K562 (cell line): ENCODE results near the gene PDIA4. TPM values are rescaled to one million over a fixed set of nuclear protein-coding genes. Genes with fewer than 3 reads are reported as not detected.

Experiments
- CEBPB ChIP-seq: fragments of 450-650 bp; IDR thresholded peaks from 2 replicates; pipeline ENCODE4 v1.6.1; 2016; ENCODE audit warnings: missing genetic modification characterization, missing compliant biosample characterization
- CHD2 ChIP-seq: IDR thresholded peaks from 2 replicates; pipeline ENCODE4 v1.6.1; 2011; ENCODE audit warnings: low read depth, low read length
- CUX1 ChIP-seq: fragments of 200-800 bp; sonication (Bioruptor generic); IDR thresholded peaks from 2 replicates; pipeline ENCODE4 v1.6.1; 2016; ENCODE audit warnings: missing genetic modification characterization, missing compliant biosample characterization
- ELF1 ChIP-seq: fragments of 200-800 bp; sonication (Bioruptor generic); IDR thresholded peaks from 2 replicates; pipeline ENCODE4 v1.6.1; 2016; ENCODE audit warnings: missing genetic modification characterization, missing compliant biosample characterization
- FOXJ2 ChIP-seq: fragments of 200-800 bp; sonication (Bioruptor generic); IDR thresholded peaks from 2 replicates; pipeline ENCODE4 v1.6.1; 2016; ENCODE audit warnings: missing genetic modification characterization, missing compliant biosample characterization
- HEY1 ChIP-seq: fragments of 250-450 bp; sonication (Bioruptor Pico); IDR thresholded peaks from 2 replicates; pipeline ENCODE4 v1.5.0; 2020; ENCODE audit warnings: mild to moderate bottlenecking, moderate library complexity, borderline replicate concordance
- LARP7 ChIP-seq: fragments of 450-650 bp; IDR thresholded peaks from 2 replicates; pipeline ENCODE4 v1.6.1; 2016
- LCOR ChIP-seq: sonication (generic); formaldehyde crosslinking; IDR thresholded peaks from 2 replicates; pipeline ENCODE4 v1.8.0; 2022; ENCODE audit warnings: mild to moderate bottlenecking, missing genetic modification reagents
- MCM2 ChIP-seq: fragments of 450-650 bp; IDR thresholded peaks from 2 replicates; pipeline ENCODE4 v1.6.1; 2017; ENCODE audit warnings: low read depth, mild to moderate bottlenecking
- MCM5 ChIP-seq: fragments of 450-650 bp; IDR thresholded peaks from 2 replicates; pipeline ENCODE4 v1.6.1; 2016; ENCODE audit warnings: low read depth
- NR1H2 ChIP-seq: sonication (generic); formaldehyde crosslinking; IDR thresholded peaks from 2 replicates; pipeline ENCODE4 v1.4.0; 2020; ENCODE audit warnings: mild to moderate bottlenecking, missing genetic modification reagents
- PATZ1 ChIP-seq: fragments of 250-450 bp; sonication (Bioruptor Pico); IDR thresholded peaks from 2 replicates; pipeline ENCODE4 v1.5.0; 2020; ENCODE audit warnings: mild to moderate bottlenecking, borderline replicate concordance
- RBM14 ChIP-seq: fragments of 200-400 bp; formaldehyde crosslinking; IDR thresholded peaks from 2 replicates; pipeline ENCODE4 v1.6.1; 2018; ENCODE audit warnings: low read depth, mild to moderate bottlenecking, low read length, moderate library complexity, borderline replicate concordance; ENCODE audit not compliant: insufficient read depth
- RBM15 ChIP-seq: fragments of 200-400 bp; formaldehyde crosslinking; IDR thresholded peaks from 2 replicates; pipeline ENCODE4 v1.6.1; 2018; ENCODE audit warnings: mild to moderate bottlenecking, low read length, moderate library complexity; ENCODE audit not compliant: insufficient read depth
- RBM17 ChIP-seq: fragments of 200-400 bp; formaldehyde crosslinking; IDR thresholded peaks from 2 replicates; pipeline ENCODE4 v1.6.1; 2017; ENCODE audit warnings: low read depth, mild to moderate bottlenecking, low read length, borderline replicate concordance
- RUNX1 ChIP-seq: sonication (generic); IDR thresholded peaks from 2 replicates; pipeline ENCODE4 v1.6.1; 2016; ENCODE audit warnings: antibody characterized with exemption, low read depth
- SMARCE1 ChIP-seq: fragments of 450-650 bp; IDR thresholded peaks from 2 replicates; pipeline ENCODE4 v1.7.1; 2016; ENCODE audit warnings: mild to moderate bottlenecking
- SUPT5H ChIP-seq: fragments of 450-650 bp; IDR thresholded peaks from 2 replicates; pipeline ENCODE4 v1.6.1; 2016
- ZNF165 ChIP-seq: fragments of 250-450 bp; sonication (Bioruptor Pico); IDR thresholded peaks from 2 replicates; pipeline ENCODE4 v1.4.0; 2020; ENCODE audit warnings: borderline replicate concordance
- ZNF174 ChIP-seq: fragments of 250-450 bp; sonication (Bioruptor Pico); IDR thresholded peaks from 2 replicates; pipeline ENCODE4 v1.4.0; 2020; ENCODE audit warnings: mild to moderate bottlenecking
- ZNF24 ChIP-seq: fragments of 450-650 bp; IDR thresholded peaks from 2 replicates; pipeline ENCODE4 v1.6.1; 2016
- ZNF253 ChIP-seq: fragments of 250-450 bp; sonication (Bioruptor Pico); conservative IDR thresholded peaks from 2 replicates; pipeline ENCODE4 v1.6.1; 2021; ENCODE audit warnings: mild to moderate bottlenecking
- ZNF445 ChIP-seq: fragments of 250-450 bp; sonication (Bioruptor Pico); IDR thresholded peaks from 2 replicates; pipeline ENCODE4 v1.4.0; 2020; ENCODE audit warnings: low read depth, mild to moderate bottlenecking, moderate library complexity
- ZNF764 ChIP-seq: fragments of 250-450 bp; sonication (Bioruptor Pico); IDR thresholded peaks from 2 replicates; pipeline ENCODE4 v1.4.0; 2020; ENCODE audit warnings: low read depth, mild to moderate bottlenecking, moderate library complexity
- polyA plus RNA-seq, 8 experiments: library from polyadenylated mRNA; depleted of rRNA in 4 of 8; stranded (reverse) in 5 of 8; unstranded in 3 of 8; fragments of >200 nt; fragmentation: Nextera tagmentation in 2 of 8; fragmentation: Illumina TruSeq in 1 of 8; extraction: Ambion mirVana in 2 of 8; extraction: Trizol in 1 of 8; gene quantifications; 2 replicates each; pipeline versions ENCODE4 v1.2.1 to v1.2.3, GENCODE V29; 2011 to 2014; ENCODE audit warnings: inconsistent platforms in 1 of 8, missing spikeins in 1 of 8
- total RNA-seq, 7 experiments: library from RNA; depleted of rRNA in 6 of 7; stranded (reverse); fragments of >200 nt in 6 of 7; fragmentation: Illumina TruSeq in 2 of 7; extraction: Trizol in 2 of 7; gene quantifications; 2 replicates each; pipeline versions ENCODE4 v1.2.1 to v1.2.3, GENCODE V29; 2011 to 2021; ENCODE audit warnings: low replicate concordance in 1 of 7

Gene PDIA4
- total and polyA plus RNA-seq, 9 of the 15 experiments (the other 6 are each of a cell fraction or from before 2014, with no cell fraction given), result 9.1 to 175 (median 146) TPM

GRCh38 chr7:148987010-148987750, 41.1 kb downstream of the PDIA4 start (continued):
- TF ChIP-seq RBM14 (no peak), PATZ1 (CRISPR knock-in tag) (no peak), NR1H2 (CRISPR knock-in tag) (no peak), ZNF253 (CRISPR knock-in tag) (no peak), ZNF174 (no peak), HEY1 (CRISPR knock-in tag) (0 out of 2 replicates have a peak, but pooled peaks have one; percentile 11), SMARCE1 (no peak), RBM17 (no peak), MCM5 (no peak), ZNF24 (peak; percentile 18), ZNF445 (CRISPR knock-in tag) (no peak), ELF1 (tag) (peak; percentile 15; the same call in 1 of the 2 replicates), FOXJ2 (tag) (0 out of 2 replicates have a peak, but pooled peaks have one; percentile 16), CUX1 (CRISPR knock-in tag) (peak; percentile 99), CEBPB (peak; percentile 95), LARP7 (no peak), RBM15 (no peak), CHD2 (0 out of 2 replicates have a peak, but pooled peaks have one; percentile 7), SUPT5H (no peak), MCM2 (no peak), ZNF165 (CRISPR knock-in tag) (no peak), RUNX1 (no peak), ZNF764 (CRISPR knock-in tag) (peak; percentile 47; the same call in 1 of the 2 replicates), LCOR (CRISPR knock-in tag) (peak; percentile 81; the same call in 1 of the 2 replicates)
